Fibroblast of upper back skin (primary cell): Measurements from ENCODE around the gene ATG5.

Source experiments
- DNase-seq: peaks from one replicate; pipeline ENCODE4 v3.0.0-alpha.2; 2013

The ATG5 gene

GRCh38 chr6:106215608-106216007 is 110.0 kb downstream of the ATG5 start:
- DNase-seq, result no peak

GRCh38 chr6:106214531-106214930 is 111.0 kb downstream of the ATG5 start:
- no peak for DNase-seq

GRCh38 chr6:106213660-106214289 is 111.8 kb downstream of the ATG5 start:
- DNase-seq, result no peak

- DNase-seq, result no peak
These were observed 113.0 kb downstream of the ATG5 start for GRCh38 chr6:106212576-106212975.

- no peak for DNase-seq
These were observed 118.7 kb downstream of the ATG5 start for GRCh38 chr6:106206905-106207304.

GRCh38 chr6:106204961-106205360 is 120.6 kb downstream of the ATG5 start:
- DNase-seq, result no peak

GRCh38 chr6:106199998-106200397 is 125.6 kb downstream of the ATG5 start:
- DNase-seq, result peak; percentile 96

- no peak for DNase-seq
These were observed 126.2 kb downstream of the ATG5 start for GRCh38 chr6:106199331-106199730.

- DNase-seq, result no peak
These were observed 128.1 kb downstream of the ATG5 start for GRCh38 chr6:106197441-106197840.

- peak; percentile 67 for DNase-seq
These were observed 130.3 kb downstream of the ATG5 start for GRCh38 chr6:106194949-106195921.

- DNase-seq, result peak; percentile 93
These were observed 132.7 kb downstream of the ATG5 start for GRCh38 chr6:106192824-106193223.

- DNase-seq, result no peak
These were observed 137.3 kb downstream of the ATG5 start for GRCh38 chr6:106188104-106188794.

GRCh38 chr6:106187424-106187982 is 138.1 kb downstream of the ATG5 start:
- no peak for DNase-seq

- DNase-seq, result no peak
These were observed 138.8 kb downstream of the ATG5 start for GRCh38 chr6:106186714-106187113.

GRCh38 chr6:106186172-106186571 is 139.4 kb downstream of the ATG5 start:
- DNase-seq, result no peak

GRCh38 chr6:106185615-106186014 is 139.9 kb downstream of the ATG5 start:
- DNase-seq, result no peak

- DNase-seq, result no peak
These were observed 140.9 kb downstream of the ATG5 start for GRCh38 chr6:106184629-106185028.

- DNase-seq, result no peak
These were observed 142.1 kb downstream of the ATG5 start for GRCh38 chr6:106183430-106183829.

GRCh38 chr6:106182455-106182854 is 143.1 kb downstream of the ATG5 start:
- DNase-seq, result no peak

GRCh38 chr6:106181664-106182418 is 143.7 kb downstream of the ATG5 start:
- peak; percentile 96 for DNase-seq

- DNase-seq, result no peak
These were observed 145.4 kb downstream of the ATG5 start for GRCh38 chr6:106180208-106180607.

GRCh38 chr6:106178900-106179299 is 146.7 kb downstream of the ATG5 start:
- no peak for DNase-seq
